Endothelial cell of umbilical vein (primary cell): ENCODE data around the gene TP53. TPM values are rescaled to one million over a fixed set of nuclear protein-coding genes. Genes with fewer than 3 reads are reported as not detected.

Experiments used
- BruUV-seq: library from RNA; stranded (reverse); fragments of 400-500 nt; replicated peaks from 2 replicates; lab custom pipeline; 2021; lab: Mats Ljungman, UMichigan
- CTCF ChIA-PET: fragments of 300-600, 350-600 bp; sonication (Branson Sonifier 250); formaldehyde crosslinking; loops from one replicate; lab custom pipeline; 2021; ENCODE audit warnings: antibody characterized with exemption, inconsistent platforms; lab: Charles Lee
- POLR2A ChIA-PET: fragments of 300-600, 350-600 bp; sonication (Branson Sonifier 250); formaldehyde crosslinking; loops from one replicate; lab custom pipeline; 2021; ENCODE audit warnings: antibody characterized with exemption, inconsistent platforms; lab: Charles Lee
- DNase-seq: peaks from one replicate; pipeline ENCODE4 v3.0.0-alpha.2; 2011; ENCODE audit warnings: low read depth, low spot score
- FAIRE-seq: peaks from 2 replicates; lab custom pipeline; 2011; peaks lifted over from hg19 to GRCh38; lab: Jason Lieb, UNC
- H2AFZ ChIP-seq: 2 replicates; pipeline ENCODE4 v1.6.0; 2012; ENCODE audit warnings: low read depth, low read length, control low read depth, inconsistent platforms
- H3K27ac ChIP-seq: 2 replicates; pipeline ENCODE4 v1.5.1; 2011; ENCODE audit warnings: low read depth, mild to moderate bottlenecking, control low read depth, low read length, moderate library complexity; ENCODE audit not compliant: insufficient read depth
- H3K27me3 ChIP-seq, 2 experiments: 2 replicates each; pipeline versions ENCODE4 v1.6.0 to v1.6.1; 2011; ENCODE audit warnings: low read length in 2 of 2, mixed read lengths in 1 of 2; ENCODE audit not compliant: control insufficient read depth in 2 of 2, insufficient read depth in 2 of 2
- H3K36me3 ChIP-seq, 2 experiments: 2 replicates in 1 of 2; 3 replicates in 1 of 2; pipeline ENCODE4 v1.5.1; 2011; ENCODE audit warnings: low read length in 2 of 2, mild to moderate bottlenecking in 1 of 2, moderate library complexity in 1 of 2; ENCODE audit not compliant: control insufficient read depth in 2 of 2, insufficient read depth in 2 of 2; ENCODE audit errors: extremely low read depth in 1 of 2
- H3K4me1 ChIP-seq: 3 replicates; pipeline ENCODE4 v1.5.1; 2011; ENCODE audit warnings: mild to moderate bottlenecking, low read length; ENCODE audit not compliant: control insufficient read depth, insufficient read depth; ENCODE audit errors: extremely low read depth
- H3K4me2 ChIP-seq: 2 replicates; pipeline ENCODE4 v1.6.1; 2011; ENCODE audit warnings: low read length, control low read depth, mixed read lengths; ENCODE audit not compliant: insufficient read depth
- H3K4me3 ChIP-seq, 3 experiments: fragments of 200-600 bp in 1 of 3; sonication (generic), shearing (Covaris generic) in 1 of 3; replicated peaks in 1 of 3; 2 replicates each; pipeline ENCODE4 v1.5.1; 2011 to 2016; ENCODE audit warnings: control low read depth in 3 of 3, low read length in 3 of 3, mild to moderate bottlenecking in 2 of 3, inconsistent platforms in 1 of 3, low read depth in 1 of 3, moderate library complexity in 1 of 3; ENCODE audit not compliant: insufficient read depth in 1 of 3
- H3K79me2 ChIP-seq: 2 replicates; pipeline ENCODE4 v1.6.0; 2012; ENCODE audit warnings: low read length, inconsistent platforms; ENCODE audit not compliant: control insufficient read depth, insufficient read depth
- H3K9ac ChIP-seq: replicated peaks from 2 replicates; pipeline ENCODE3; 2011; ENCODE audit warnings: low read length, control low read depth; ENCODE audit not compliant: insufficient read depth; ENCODE audit errors: extremely low read depth
- H3K9me1 ChIP-seq: replicated peaks from 3 replicates; pipeline ENCODE4 v1.6.0; 2011; ENCODE audit warnings: mild to moderate bottlenecking, low read length; ENCODE audit not compliant: control insufficient read depth, insufficient read depth; ENCODE audit errors: extremely low read depth
- H3K9me3 ChIP-seq: replicated peaks from 2 replicates; pipeline ENCODE4 v1.5.1; 2012; ENCODE audit warnings: low read length, inconsistent platforms; ENCODE audit not compliant: control insufficient read depth, insufficient read depth
- H4K20me1 ChIP-seq: replicated peaks from 2 replicates; pipeline ENCODE3; 2011; ENCODE audit warnings: mild to moderate bottlenecking, low read length; ENCODE audit not compliant: control insufficient read depth, insufficient read depth; ENCODE audit errors: extremely low read depth
- CTCF ChIP-seq, 2 donors: IDR thresholded peaks; 1 replicate in 1 of 2; 2 replicates in 1 of 2; pipeline ENCODE4 v1.5.1; 2011; ENCODE audit warnings: low read length in 2 of 2, mild to moderate bottlenecking in 2 of 2, moderate library complexity in 2 of 2, control low read depth in 1 of 2, inconsistent platforms in 1 of 2, low read depth in 1 of 2; ENCODE audit not compliant: insufficient read depth in 1 of 2; ENCODE audit errors: extremely low read depth in 1 of 2
- EZH2 ChIP-seq: IDR thresholded peaks from 2 replicates; pipeline ENCODE4 v1.6.1; 2012; ENCODE audit warnings: borderline replicate concordance, low read depth, mild to moderate bottlenecking, moderate library complexity, low read length, inconsistent platforms; ENCODE audit not compliant: severe bottlenecking
- FOS ChIP-seq: IDR thresholded peaks from 2 replicates; pipeline ENCODE4 v1.6.1; 2011; ENCODE audit warnings: mild to moderate bottlenecking, low read length, moderate library complexity, borderline replicate concordance; ENCODE audit not compliant: insufficient read depth
- GATA2 ChIP-seq: IDR thresholded peaks from 2 replicates; pipeline ENCODE4 v1.7.0; 2011; ENCODE audit warnings: low read depth, mild to moderate bottlenecking, moderate library complexity, mixed read lengths, low read length; ENCODE audit not compliant: insufficient read length, insufficient read depth
- JUN ChIP-seq: IDR thresholded peaks from 2 replicates; pipeline ENCODE4 v1.6.1; 2011; ENCODE audit warnings: borderline replicate concordance, low read depth; ENCODE audit not compliant: insufficient read length, insufficient read depth
- MAX ChIP-seq: IDR thresholded peaks from 2 replicates; pipeline ENCODE4 v1.6.1; 2011; ENCODE audit not compliant: insufficient read depth, insufficient read length
- MYC ChIP-seq: IDR thresholded peaks from one replicate; pipeline ENCODE4 v1.6.1; 2011; ENCODE audit warnings: mild to moderate bottlenecking, low read depth, low read length
- POLR2A ChIP-seq: IDR thresholded peaks from 2 replicates; pipeline ENCODE4 v1.6.1; 2012; ENCODE audit warnings: low read depth, mild to moderate bottlenecking, control low read depth, low read length
- POLR2AphosphoS5 ChIP-seq: IDR thresholded peaks from 2 replicates; pipeline ENCODE4 v1.6.1; 2012; ENCODE audit warnings: low read depth, mild to moderate bottlenecking, control low read depth, low read length, moderate library complexity; ENCODE audit not compliant: insufficient read depth
- dilution Hi-C: fragments of 300-500 bp; cut with MboI; formaldehyde crosslinking; loops from one replicate; pipeline ENCODE4 v1.15.0; 2019; ENCODE audit warnings: low sequenced_read_pairs; ENCODE audit not compliant: extremely low pct_ligation_motif_present
- intact Hi-C: fragments of 100-400 bp; cut with micrococcal nuclease; formaldehyde crosslinking; loops from one replicate; pipeline ENCODE4 v1.10.0; 2022
- polyA plus RNA-seq, 4 experiments: library from polyadenylated mRNA; depleted of rRNA in 3 of 4; stranded (reverse) in 3 of 4; unstranded in 1 of 4; fragments of >200 nt; gene quantifications; 2 replicates each; pipeline versions ENCODE4 v1.2.1 to v1.2.3, GENCODE V29; 2011 to 2012; ENCODE audit warnings: missing spikeins in 1 of 4
- total RNA-seq: library from RNA; stranded (reverse); gene quantifications from 2 replicates; pipeline ENCODE4 v1.2.3, GENCODE V29; 2021

TP53 gene
- total and polyA plus RNA-seq, 2 donors (not counting 3 experiments of a cell fraction or from before 2014, with no cell fraction given), result 82.1 to 138 TPM

- no peaks in the 10 kb centered on the region for H3K27me3 ChIP-seq
- no peak overlapping the region for H3K9ac ChIP-seq
- FAIRE-seq, result no peak
- H3K4me1 ChIP-seq, result no peaks in the 10 kb centered on the region
- no peaks in the 10 kb centered on the region for H3K36me3 ChIP-seq
- no peaks in the 10 kb centered on the region for H3K9me1 ChIP-seq
- H3K4me2 ChIP-seq, result no peak overlapping the region
- no peaks in the 10 kb centered on the region for H3K9me3 ChIP-seq
- no TSS peak for BruUV-seq
- H3K79me2 ChIP-seq, result no peaks in the 10 kb centered on the region
- no peak overlapping the region for H2AFZ ChIP-seq
- TF ChIP-seq JUN (no peak), POLR2A (no peak), FOS (no peak), MAX (no peak), MYC (no peak), GATA2 (no peak), EZH2 (no peak), CTCF (IDR thresholded peaks at IDR 0.05; ENCODE audit: extremely low read depth in 1 of 2, insufficient read depth in 1 of 2, low read depth in 1 of 2, low read length in 2 of 2) (no peak), POLR2AphosphoS5 (no peak)
- no peak overlapping the region for H3K27ac ChIP-seq
- H4K20me1 ChIP-seq, result no peaks in the 10 kb centered on the region
- POLR2A ChIA-PET, result no interaction called here
- CTCF ChIA-PET, result no interaction called here
- dilution Hi-C loops (no loop called here), intact Hi-C loops (no loop called here)
- no peak for DNase-seq
- no peak overlapping the region for H3K4me3 ChIP-seq
These were observed 46.5 kb downstream of the TP53 start for GRCh38 chr17:7640783-7641182.
